GM12874 (cell line): ENCODE measurements around the gene LONP2.

ENCODE experiments used
- TF ChIP-seq, protein P1 (sequence below): IDR thresholded peaks from 2 replicates; pipeline ENCODE4 v1.5.1; 2011; ENCODE audit warnings: low read depth, mild to moderate bottlenecking, control low read depth, low read length, moderate library complexity; ENCODE audit not compliant: insufficient read depth

LONP2 gene

DNA sequence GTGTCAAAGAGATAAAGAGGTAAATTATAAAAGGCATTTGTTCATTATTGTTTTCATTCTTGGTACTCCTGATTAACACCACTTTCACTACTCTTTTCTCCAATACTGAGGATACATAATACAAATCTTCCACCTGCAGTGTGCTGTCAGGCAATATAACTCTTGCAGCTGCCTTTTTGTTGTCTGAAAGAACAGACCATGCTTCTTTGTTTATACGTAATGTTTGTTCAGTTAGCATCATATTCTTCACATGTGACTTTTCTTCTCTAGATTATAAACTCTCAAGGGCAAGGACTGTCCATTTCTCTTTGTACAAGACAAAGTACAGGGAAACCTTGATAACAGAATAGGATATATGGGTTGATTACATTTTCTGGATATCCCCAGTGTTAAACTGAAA, 17.5 kb downstream of the LONP2 start:
- TF ChIP-seq, protein P1, sequence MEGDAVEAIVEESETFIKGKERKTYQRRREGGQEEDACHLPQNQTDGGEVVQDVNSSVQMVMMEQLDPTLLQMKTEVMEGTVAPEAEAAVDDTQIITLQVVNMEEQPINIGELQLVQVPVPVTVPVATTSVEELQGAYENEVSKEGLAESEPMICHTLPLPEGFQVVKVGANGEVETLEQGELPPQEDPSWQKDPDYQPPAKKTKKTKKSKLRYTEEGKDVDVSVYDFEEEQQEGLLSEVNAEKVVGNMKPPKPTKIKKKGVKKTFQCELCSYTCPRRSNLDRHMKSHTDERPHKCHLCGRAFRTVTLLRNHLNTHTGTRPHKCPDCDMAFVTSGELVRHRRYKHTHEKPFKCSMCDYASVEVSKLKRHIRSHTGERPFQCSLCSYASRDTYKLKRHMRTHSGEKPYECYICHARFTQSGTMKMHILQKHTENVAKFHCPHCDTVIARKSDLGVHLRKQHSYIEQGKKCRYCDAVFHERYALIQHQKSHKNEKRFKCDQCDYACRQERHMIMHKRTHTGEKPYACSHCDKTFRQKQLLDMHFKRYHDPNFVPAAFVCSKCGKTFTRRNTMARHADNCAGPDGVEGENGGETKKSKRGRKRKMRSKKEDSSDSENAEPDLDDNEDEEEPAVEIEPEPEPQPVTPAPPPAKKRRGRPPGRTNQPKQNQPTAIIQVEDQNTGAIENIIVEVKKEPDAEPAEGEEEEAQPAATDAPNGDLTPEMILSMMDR: no peak

DNA sequence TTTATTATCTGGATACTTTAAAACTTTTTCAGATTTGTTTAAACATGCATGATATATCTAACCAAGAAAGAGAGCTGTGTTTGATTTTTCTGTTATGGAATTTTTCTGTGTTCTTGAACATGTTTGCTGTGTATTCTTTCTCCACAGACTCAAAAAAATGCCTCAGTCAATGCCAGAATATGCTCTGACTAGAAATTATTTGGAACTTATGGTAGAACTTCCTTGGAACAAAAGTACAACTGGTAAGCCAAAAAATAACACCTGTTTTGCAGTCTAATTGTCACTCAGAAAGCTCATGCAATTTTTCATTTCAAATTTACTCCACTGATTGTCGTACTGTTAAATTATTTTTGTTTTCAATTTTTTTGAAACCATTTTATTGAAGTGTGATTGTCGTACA, 18.5 kb downstream of the LONP2 start:
- TF ChIP-seq, protein P1: no peak

DNA sequence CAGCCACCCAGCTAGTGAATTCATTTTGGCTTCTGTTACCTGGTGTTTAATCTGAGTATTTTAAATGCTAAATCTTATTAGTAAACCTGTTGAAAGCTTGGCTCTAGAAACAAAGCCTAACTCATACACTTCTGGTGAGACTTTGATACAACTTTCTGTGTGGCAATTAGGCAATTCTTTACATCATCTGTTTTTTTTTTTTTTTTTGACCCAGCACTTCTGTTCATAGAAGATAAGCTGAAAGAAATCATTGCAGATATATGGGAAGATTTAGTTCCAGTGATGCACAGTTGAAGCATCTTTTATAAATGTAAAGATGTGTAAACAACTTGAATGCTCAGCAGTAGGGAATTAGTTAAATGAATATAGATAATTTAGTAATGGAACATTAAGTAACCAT, 24.9 kb downstream of the LONP2 start:
- TF ChIP-seq, protein P1: no peak

DNA sequence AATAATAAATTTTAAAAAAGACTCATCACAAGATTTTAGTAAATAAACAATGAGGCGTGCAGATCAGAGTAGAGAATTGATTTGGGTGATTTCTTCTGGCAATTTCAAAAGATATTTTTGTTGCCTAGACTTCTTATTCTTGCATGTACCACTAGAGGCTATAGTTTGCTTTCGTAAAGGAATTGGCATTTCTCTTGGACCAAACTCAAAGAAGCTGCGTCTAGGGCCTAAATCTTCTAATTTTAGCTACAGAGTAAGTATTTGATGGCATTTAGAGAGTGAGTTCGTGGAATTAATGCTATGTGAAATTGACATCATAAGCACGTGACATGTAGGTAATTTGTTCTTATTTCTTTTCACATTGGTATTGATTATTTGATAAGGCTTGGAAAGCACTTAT, 27.6 kb downstream of the LONP2 start:
- TF ChIP-seq, protein P1: no peak

DNA sequence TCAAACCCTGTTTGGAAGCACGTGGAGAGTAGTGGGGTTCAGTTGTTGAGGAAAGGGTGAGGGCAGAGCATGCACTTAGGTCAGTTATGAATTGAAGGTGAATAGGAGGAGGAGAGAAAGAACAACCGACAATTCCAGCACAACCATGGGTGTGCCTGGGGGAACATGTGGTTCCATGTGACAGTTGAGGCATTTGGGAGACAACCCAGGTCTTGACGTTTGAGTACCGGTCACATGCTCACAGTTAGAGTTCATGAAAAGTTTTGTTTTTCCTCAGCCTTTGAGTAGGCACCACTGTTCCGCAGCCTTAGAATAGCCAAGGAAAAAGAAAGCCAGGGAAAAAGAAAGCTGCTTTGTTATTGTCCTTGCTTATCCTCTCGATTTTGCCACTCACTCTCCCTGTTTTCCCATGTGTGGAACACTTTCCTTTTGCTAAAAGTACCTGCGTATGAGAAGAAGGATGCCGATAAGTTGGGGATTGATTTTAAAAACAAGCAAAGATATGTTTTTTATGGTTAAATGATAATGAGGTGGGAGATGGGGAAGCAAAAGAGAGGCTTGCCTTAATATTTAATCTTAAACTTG, 28.8 kb downstream of the LONP2 start:
- TF ChIP-seq, protein P1: no peak

DNA sequence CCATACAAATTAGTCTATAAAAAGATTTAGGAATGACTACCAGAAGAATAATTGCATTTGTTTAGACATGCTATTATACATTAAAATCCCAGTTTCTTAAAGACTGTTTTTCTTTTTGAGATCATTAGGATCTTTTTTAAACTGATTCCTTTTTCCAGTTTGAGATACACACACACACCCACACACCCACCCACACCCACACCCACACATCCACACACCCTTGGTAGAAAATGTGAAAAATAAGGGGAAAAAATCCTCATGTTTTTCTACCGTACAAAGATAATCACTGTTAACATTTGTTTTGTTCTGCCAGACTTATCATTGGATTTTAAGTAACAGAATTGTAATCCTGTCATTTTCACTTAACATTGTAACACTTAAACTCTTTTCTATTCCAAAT, 30.4 kb downstream of the LONP2 start:
- TF ChIP-seq, protein P1: no peak

DNA sequence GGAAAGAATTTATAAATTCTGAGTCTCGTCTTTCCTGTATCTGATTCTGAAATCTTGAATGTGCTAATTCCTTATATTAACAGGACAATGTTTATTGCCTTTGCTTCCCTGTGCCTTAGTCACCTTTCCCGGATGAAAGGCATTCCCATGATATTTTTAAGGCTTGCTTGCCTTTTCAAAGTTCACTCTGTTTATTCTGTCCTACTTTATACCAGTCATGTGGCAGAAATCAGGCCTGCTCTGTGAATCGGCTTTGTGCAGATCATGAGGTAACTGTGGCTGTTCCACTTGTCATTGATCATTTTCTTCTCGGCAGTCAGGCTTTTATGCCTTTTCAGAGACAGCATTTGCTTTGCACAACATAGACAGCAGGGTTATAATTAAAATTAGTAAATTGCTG, 32.0 kb downstream of the LONP2 start:
- TF ChIP-seq, protein P1: no peak
